Activated T-cell treated with anti-CD3 and anti-CD28 coated beads for 4 hours (primary cell): ENCODE measurements around the gene SERINC1.

Source experiments
- DNase-seq: peaks from one replicate; pipeline ENCODE4 v3.0.0-alpha.2; 2020

The SERINC1 gene

DNA sequence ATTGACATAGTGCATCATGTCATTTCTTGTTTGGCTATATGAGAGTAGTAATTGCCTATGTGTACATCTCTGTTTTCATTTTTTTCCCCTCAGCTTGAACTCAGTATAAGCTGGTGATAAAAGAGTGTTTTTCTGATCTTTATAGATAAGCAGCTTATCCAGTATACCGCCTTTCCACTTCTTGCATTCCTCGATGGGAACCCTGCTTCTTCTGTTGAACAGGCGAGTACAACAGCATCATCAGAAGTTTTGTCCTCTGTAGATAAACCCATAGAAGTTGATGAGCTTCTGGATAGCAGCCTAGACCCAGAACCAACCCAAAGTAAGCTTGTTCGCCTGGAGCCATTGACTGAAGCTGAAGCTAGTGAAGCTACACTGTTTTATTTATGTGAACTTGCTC lies 39.8 kb downstream of the SERINC1 start:
- DNase-seq = no peak

- no peak for DNase-seq
Measured at GRCh38 chr6:122429323-122429722, 42.3 kb downstream of the SERINC1 start.

DNA sequence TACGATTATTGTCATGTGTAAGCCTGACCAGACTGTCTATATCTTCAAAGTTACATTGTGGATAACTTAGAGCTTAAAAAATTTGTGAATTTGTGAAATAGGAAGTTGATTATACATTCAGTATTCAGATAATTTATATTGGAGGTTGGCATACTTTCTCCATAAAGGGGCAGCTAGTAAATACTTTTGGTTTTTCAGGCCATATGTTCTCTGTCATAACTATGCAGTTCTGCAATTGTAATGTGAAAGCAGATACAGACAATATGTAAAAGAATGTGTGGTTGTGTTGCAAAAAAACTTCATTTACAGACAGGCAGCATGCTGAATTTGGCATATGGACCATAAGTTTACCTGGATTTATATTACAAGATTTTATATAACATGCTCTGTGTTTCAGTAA lies 42.8 kb downstream of the SERINC1 start:
- no peak for DNase-seq

DNA sequence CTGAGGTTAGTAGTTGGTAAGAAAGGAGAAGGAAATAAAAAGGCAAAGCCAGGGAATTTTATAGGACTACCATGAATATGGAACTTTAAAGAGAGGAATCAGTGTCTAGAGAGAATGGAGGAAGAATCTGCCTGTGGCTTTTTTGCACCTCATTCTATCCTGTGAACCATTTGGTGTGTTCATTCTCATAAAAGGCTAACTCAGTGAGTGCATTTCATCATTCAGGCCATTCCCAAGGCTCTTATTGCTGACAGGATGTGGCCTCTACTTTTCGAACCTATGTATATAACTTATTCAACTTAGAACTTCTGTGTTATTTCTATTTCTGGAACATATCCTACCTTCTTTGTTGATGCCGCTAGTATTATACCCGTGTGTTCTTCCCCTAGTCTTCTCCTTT lies 45.0 kb downstream of the SERINC1 start:
- no peak for DNase-seq

GRCh38 chr6:122423734-122424133 lies 47.9 kb downstream of the SERINC1 start:
- no peak for DNase-seq

GRCh38 chr6:122422614-122423267 lies 48.9 kb downstream of the SERINC1 start:
- no peak for DNase-seq

GRCh38 chr6:122422003-122422402 lies 49.6 kb downstream of the SERINC1 start:
- DNase-seq = no peak

DNA sequence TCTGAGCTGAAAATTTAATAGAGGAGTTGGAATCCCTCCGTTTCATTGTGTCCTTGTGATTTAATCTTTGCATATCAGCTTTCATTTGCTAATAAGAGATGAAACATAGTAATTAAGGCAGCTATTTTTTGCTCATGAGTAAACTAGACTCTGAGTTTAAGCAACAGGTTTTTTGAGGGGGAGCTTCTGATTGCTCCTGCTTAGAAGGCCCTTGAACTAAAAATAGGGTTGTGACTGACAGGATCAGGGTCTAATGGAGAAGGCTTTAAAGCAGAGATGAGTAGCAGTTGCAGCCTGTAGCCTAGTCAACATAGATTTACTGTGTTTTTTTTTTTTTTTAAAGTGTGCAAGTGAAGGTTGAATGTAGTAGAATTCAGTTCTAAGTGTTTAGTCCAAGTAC lies 54.8 kb downstream of the SERINC1 start:
- no peak for DNase-seq

DNA sequence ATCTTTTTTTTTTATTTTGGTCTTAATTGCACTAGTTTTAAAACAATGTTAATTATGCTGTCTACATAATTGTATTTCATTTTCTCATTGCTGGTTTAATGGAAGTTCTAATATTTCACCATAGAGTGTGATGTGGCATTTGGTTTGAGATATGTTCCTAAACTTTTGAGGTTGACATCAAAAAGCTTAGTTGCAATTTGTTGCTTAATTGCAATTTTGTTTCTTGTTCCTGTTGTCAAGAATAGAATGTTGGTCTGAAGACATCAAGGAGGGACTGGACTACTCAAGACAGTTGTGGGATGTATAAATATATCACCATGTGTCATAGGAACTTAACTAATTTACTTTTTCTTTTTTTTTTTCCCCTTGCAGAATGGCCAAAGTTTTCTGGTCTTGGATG lies 59.6 kb downstream of the SERINC1 start:
- no peak for DNase-seq

DNA sequence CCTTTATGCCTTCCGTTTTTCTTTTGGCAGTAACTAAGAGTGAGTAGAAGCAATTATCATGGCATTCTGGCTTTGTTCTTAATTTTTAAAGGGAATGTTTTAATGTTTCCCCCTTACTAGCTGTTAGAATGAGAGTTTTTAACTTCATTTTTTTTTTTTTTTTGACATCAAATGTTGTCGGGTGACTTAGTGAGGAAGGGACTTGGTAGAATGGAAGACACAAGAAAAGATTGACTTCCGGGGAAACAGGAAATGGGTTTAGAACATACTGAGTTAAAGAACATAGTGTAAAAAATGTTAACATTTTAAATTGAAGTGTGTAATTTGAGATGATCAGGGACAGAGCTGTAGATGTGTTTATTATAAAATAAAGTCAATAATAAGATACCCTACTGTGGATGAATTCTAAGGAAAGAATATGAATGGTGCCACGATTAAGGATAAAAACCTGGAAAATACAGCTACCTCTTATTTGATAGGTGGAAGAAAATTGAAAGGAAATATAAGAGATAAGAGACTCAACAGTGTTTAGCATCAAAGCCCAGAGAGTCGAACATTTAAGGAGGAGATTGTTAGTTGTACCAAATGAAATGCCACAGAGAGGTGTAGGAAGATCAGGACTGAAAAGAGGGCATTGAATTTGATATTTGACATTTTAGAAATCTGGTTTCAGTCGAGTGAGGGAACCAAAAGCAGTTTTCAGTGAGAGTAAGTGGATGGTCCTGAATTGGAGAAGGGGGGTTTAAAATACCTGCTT lies 62.7 kb downstream of the SERINC1 start:
- DNase-seq = no peak

- DNase-seq = no peak
Measured at GRCh38 chr6:122408240-122408639, 63.4 kb downstream of the SERINC1 start.

DNA sequence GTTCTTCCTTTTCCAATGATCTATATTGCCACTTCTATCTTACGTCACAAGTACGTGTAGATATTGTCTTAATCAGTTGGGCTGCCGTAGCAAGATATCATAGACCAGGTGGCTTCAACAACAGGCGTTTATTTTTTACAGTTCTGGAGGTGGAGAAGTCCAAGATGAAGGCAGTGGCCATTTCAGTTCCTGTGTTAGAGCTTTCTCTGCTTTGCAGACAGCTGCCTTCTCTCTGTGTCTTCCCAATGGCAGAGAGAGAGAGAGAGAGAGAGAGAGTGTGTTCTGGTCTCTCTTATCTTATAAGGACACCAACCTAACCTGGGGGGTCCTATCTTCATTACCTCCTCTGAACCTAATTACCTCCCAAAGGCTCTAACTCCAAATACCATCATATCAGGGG lies 63.9 kb downstream of the SERINC1 start:
- DNase-seq = no peak

- no peak for DNase-seq
Measured at GRCh38 chr6:122406187-122406586, 65.4 kb downstream of the SERINC1 start.

DNA sequence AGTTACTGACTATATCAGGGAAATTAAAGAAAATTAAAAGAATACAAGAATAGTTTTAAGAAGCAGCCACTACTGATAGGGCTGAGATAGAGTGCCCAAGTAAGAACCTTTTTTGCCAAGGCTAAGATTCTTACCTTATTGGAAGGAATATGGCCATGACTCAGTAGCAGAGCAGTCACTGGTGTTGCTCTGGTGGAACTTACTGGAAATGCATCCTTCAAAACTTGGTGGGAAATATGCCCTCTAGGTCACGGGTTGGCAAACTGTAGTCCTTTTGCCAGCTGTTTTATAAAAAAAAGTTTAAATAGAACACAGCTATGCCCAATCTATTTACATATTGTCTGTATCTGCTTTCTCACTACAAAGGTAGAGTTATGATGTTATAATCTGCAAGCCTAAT lies 66.2 kb downstream of the SERINC1 start:
- no peak for DNase-seq

GRCh38 chr6:122404444-122404843 lies 67.2 kb downstream of the SERINC1 start:
- DNase-seq = no peak

DNA sequence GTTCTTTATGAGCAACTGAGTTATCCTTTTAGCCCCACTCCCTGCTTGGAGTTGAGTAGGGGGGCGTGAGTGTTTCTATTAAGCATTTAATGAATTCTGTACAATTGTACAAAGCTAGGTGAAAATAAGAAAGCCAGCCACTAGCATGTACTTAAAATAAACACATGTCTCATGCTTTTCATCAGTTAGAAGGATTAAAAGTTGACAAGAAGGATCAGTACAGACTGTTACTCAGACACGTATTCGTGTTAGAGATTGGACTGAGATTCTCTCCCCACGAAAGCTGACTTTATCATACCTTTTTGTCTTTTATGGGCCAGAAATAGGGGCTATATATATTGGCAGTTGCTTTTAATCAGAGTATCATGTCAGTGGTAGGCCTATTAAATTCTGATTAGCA lies 70.5 kb downstream of the SERINC1 start:
- DNase-seq = no peak

GRCh38 chr6:122400462-122401089 lies 71.0 kb downstream of the SERINC1 start:
- DNase-seq = no peak

DNA sequence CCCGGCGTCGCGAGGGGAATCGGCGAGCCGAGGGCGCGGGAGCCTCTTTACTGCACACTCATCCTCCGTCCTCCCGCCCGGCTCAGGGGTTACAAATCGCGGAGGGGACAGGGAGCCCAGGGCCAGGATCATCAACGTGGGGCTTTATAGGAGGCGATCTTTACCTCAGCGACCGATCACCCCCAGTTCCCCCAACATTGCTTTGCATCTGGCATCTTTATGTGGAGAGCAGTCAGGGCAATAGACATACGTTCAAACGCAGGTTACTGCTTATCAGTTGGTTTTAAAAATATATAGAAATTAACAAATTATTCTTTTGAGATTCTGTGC lies 71.5 kb downstream of the SERINC1 start:
- peak; percentile 1 for DNase-seq

DNA sequence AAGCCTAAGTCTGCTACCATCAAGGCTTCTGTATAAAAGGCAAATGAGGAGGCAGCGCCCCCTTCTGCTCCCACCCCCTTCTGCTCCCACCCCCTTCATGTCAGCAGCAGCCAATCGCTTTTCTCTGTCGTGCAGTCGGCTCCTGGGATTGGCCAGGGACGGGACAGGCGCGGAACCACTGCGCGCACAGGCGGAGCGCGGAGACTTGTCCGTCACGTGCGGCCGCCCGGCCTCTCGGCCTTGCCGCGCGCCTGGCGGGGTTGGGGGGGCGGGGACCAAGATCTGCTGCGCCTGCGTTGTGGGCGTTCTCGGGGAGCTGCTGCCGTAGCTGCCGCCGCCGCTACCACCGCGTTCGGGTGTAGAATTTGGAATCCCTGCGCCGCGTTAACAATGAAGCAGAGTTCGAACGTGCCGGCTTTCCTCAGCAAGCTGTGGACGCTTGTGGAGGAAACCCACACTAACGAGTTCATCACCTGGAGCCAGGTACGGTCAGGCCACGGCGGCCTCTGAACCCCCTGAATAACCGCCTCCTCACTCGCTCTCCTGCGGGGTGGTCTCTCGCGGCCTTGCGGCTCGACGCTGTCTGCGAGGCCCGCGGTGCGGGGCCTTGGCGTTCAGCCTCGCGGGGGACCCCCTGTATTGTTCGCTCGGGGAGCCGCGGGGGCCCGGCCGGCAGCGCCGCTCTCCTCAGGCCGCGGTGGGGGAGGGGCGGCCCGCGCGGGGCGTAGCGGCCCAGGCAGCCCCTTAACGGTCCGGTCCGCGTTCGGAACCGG lies 72.1 kb downstream of the SERINC1 start, which contains the start of gene HSF2:
TSS of gene HSF2 (plus strand) at position 305 of the 773 bp plus-strand sequence. CDS start at position 391, 86 bp downstream.
- peak; percentile 87 for DNase-seq

- no peak for DNase-seq
Measured at GRCh38 chr6:122399055-122399347, 72.6 kb downstream of the SERINC1 start.

DNA sequence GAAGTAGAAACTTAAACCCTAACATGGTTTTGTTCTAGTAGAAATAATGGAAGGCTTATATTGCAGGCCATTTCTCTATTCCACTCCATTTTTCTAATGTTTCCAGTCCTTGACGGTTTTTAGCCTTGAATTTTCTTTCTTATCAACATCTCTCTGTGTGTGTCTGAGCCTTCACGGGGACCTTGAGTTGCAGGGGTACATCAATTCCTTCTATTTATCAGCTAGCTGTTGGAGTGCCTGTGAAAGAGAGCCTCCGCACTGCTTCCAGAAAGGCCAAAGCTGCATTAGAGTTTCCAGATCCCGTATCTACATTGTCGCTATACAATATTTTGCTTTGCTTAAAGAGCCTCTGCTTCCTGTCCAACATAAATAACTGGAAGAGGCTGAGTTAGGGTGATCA lies 77.6 kb downstream of the SERINC1 start:
- no peak for DNase-seq

DNA sequence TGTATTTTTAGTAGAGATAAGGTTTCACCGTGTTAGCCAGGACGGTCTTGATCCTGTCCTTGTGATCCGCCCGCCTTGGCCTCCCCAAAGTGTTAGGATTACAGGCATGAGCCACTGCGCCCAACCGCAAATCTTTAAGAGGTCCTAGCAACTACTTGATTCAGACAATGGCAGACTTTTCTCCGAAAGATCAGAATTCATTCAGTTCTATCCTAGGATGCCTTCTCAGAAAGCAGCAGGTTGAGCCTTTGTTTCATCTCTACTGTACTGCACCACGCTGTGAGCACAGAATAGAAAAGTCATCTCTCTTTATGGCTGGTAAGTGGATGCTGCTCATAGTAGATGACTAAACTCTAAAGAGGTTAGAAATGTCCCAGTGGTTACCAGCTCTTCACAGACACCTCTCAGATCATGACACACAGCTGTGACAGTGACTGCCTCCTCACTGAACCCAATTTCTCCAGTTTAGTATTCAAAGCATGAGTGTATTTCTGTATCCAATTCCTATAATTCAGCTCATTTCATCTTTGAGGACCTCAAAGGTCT lies 78.2 kb downstream of the SERINC1 start:
- no peak for DNase-seq
